ENCODE measurements around the gene CDH8. TPM values are rescaled to one million over a fixed set of nuclear protein-coding genes. Genes with fewer than 3 reads are reported as not detected.
"Not testable (repeated sequence)": the region's sequence is repeated elsewhere in the genome, so short reads cannot be mapped to it uniquely, and the experiment has no call there.

Gene CDH8
- total RNA-seq, 1 donor from 2014 or later, result not detected

- Mint-ChIP-seq H3K4me1 (ENCODE audit: low read depth) (no peaks in the 10 kb centered on the region), H3K9me3 (peaks cover 53% of the 10 kb centered on the region), H3K4me3 (ENCODE audit: low read depth) (no peak overlapping the region), H3K27me3 (ENCODE audit: low read depth) (no peaks in the 10 kb centered on the region), H3K27ac (no peak overlapping the region), H3K36me3 (ENCODE audit: low read depth) (no peaks in the 10 kb centered on the region)
- no peak for DNase-seq (ENCODE audit: low spot score)
- intact Hi-C loops (cut with micrococcal nuclease), result no loop called here
Observed at GRCh38 chr16:61817583-61818278, 218.5 kb downstream of the CDH8 start.

GRCh38 chr16:61814726-61815347, 221.4 kb downstream of the CDH8 start:
- intact Hi-C loops (cut with micrococcal nuclease), result no loop called here
- no peaks in the 10 kb centered on the region for H3K36me3 Mint-ChIP-seq (ENCODE audit: low read depth)
- no peak for DNase-seq (ENCODE audit: low spot score)

GRCh38 chr16:61813339-61813738, 222.9 kb downstream of the CDH8 start:
- H3K4me3 Mint-ChIP-seq (ENCODE audit: low read depth), result no peak overlapping the region
- no peaks in the 10 kb centered on the region for H3K4me1 Mint-ChIP-seq (ENCODE audit: low read depth)
- DNase-seq (ENCODE audit: low spot score), result no peak
- intact Hi-C loops (cut with micrococcal nuclease), result no loop called here
- H3K27ac Mint-ChIP-seq, result no peak overlapping the region
- H3K9me3 Mint-ChIP-seq, result peaks cover 51% of the 10 kb centered on the region
- no peaks in the 10 kb centered on the region for H3K27me3 Mint-ChIP-seq (ENCODE audit: low read depth)
- no peaks in the 10 kb centered on the region for H3K36me3 Mint-ChIP-seq (ENCODE audit: low read depth)

More at GRCh38 chr16:61814726-61815347, 221.4 kb downstream of the CDH8 start:
- Mint-ChIP-seq H3K27me3 (ENCODE audit: low read depth) (no peaks in the 10 kb centered on the region), H3K9me3 (peaks cover 55% of the 10 kb centered on the region), H3K27ac (no peak overlapping the region), H3K4me1 (ENCODE audit: low read depth) (no peaks in the 10 kb centered on the region), H3K4me3 (ENCODE audit: low read depth) (no peak overlapping the region)

GRCh38 chr16:61812251-61812650, 224.0 kb downstream of the CDH8 start:
- no peak overlapping the region for H3K4me3 Mint-ChIP-seq (ENCODE audit: low read depth)
- no peak for DNase-seq (ENCODE audit: low spot score)
- H3K36me3 Mint-ChIP-seq (ENCODE audit: low read depth), result no peaks in the 10 kb centered on the region
- H3K27ac Mint-ChIP-seq, result no peak overlapping the region
- intact Hi-C loops (cut with micrococcal nuclease), result no loop called here
- H3K9me3 Mint-ChIP-seq, result peaks cover 40% of the 10 kb centered on the region
- H3K4me1 Mint-ChIP-seq (ENCODE audit: low read depth), result no peaks in the 10 kb centered on the region
- H3K27me3 Mint-ChIP-seq (ENCODE audit: low read depth), result no peaks in the 10 kb centered on the region

GRCh38 chr16:61807551-61807950, 228.7 kb downstream of the CDH8 start:
- Mint-ChIP-seq H3K9me3 (peaks cover 18% of the 10 kb centered on the region), H3K4me1 (ENCODE audit: low read depth) (no peaks in the 10 kb centered on the region), H3K36me3 (ENCODE audit: low read depth) (no peaks in the 10 kb centered on the region), H3K27me3 (ENCODE audit: low read depth) (no peaks in the 10 kb centered on the region), H3K27ac (no peak overlapping the region), H3K4me3 (ENCODE audit: low read depth) (no peak overlapping the region)
- DNase-seq (ENCODE audit: low spot score), result no peak
- intact Hi-C loops (cut with micrococcal nuclease), result no loop called here

- H3K27ac Mint-ChIP-seq; H3K4me1 Mint-ChIP-seq (ENCODE audit: low read depth); DNase-seq (ENCODE audit: low spot score); intact Hi-C loops (cut with micrococcal nuclease); H3K27me3 Mint-ChIP-seq (ENCODE audit: low read depth); H3K36me3 Mint-ChIP-seq (ENCODE audit: low read depth); H3K4me3 Mint-ChIP-seq (ENCODE audit: low read depth): not testable (repeated sequence)
- H3K9me3 Mint-ChIP-seq, result peaks cover 30% of the 10 kb centered on the region
Observed at GRCh38 chr16:61801217-61801616, 235.0 kb downstream of the CDH8 start.

- Mint-ChIP-seq H3K27ac (no peak overlapping the region), H3K27me3 (ENCODE audit: low read depth) (no peaks in the 10 kb centered on the region), H3K9me3 (peaks cover 46% of the 10 kb centered on the region), H3K4me1 (ENCODE audit: low read depth) (no peaks in the 10 kb centered on the region), H3K36me3 (ENCODE audit: low read depth) (no peaks in the 10 kb centered on the region), H3K4me3 (ENCODE audit: low read depth) (no peak overlapping the region)
- no peak for DNase-seq (ENCODE audit: low spot score)
- intact Hi-C loops (cut with micrococcal nuclease), result no loop called here
Observed at GRCh38 chr16:61798741-61799140, 237.5 kb downstream of the CDH8 start.

GRCh38 chr16:61797961-61798507, 238.2 kb downstream of the CDH8 start:
- intact Hi-C loops (cut with micrococcal nuclease), result no loop called here
- H3K4me1 Mint-ChIP-seq (ENCODE audit: low read depth), result no peaks in the 10 kb centered on the region
- peaks cover 53% of the 10 kb centered on the region for H3K9me3 Mint-ChIP-seq
- H3K36me3 Mint-ChIP-seq (ENCODE audit: low read depth), result no peaks in the 10 kb centered on the region
- H3K27me3 Mint-ChIP-seq (ENCODE audit: low read depth), result no peaks in the 10 kb centered on the region
- DNase-seq (ENCODE audit: low spot score), result no peak
- no peak overlapping the region for H3K4me3 Mint-ChIP-seq (ENCODE audit: low read depth)
- H3K27ac Mint-ChIP-seq, result no peak overlapping the region

GRCh38 chr16:61797296-61797795, 238.9 kb downstream of the CDH8 start:
- intact Hi-C loops (cut with micrococcal nuclease), result no loop called here
- Mint-ChIP-seq H3K4me1 (ENCODE audit: low read depth) (no peaks in the 10 kb centered on the region), H3K36me3 (ENCODE audit: low read depth) (no peaks in the 10 kb centered on the region), H3K9me3 (peaks cover 56% of the 10 kb centered on the region), H3K27me3 (ENCODE audit: low read depth) (no peaks in the 10 kb centered on the region), H3K27ac (no peak overlapping the region), H3K4me3 (ENCODE audit: low read depth) (no peak overlapping the region)
- DNase-seq (ENCODE audit: low spot score), result no peak

- H3K4me1 Mint-ChIP-seq (ENCODE audit: low read depth), result no peaks in the 10 kb centered on the region
- intact Hi-C loops (cut with micrococcal nuclease), result no loop called here
- no peak overlapping the region for H3K27ac Mint-ChIP-seq
- no peak overlapping the region for H3K4me3 Mint-ChIP-seq (ENCODE audit: low read depth)
- DNase-seq (ENCODE audit: low spot score), result no peak
- no peaks in the 10 kb centered on the region for H3K27me3 Mint-ChIP-seq (ENCODE audit: low read depth)
- H3K9me3 Mint-ChIP-seq, result peaks cover 50% of the 10 kb centered on the region
- no peaks in the 10 kb centered on the region for H3K36me3 Mint-ChIP-seq (ENCODE audit: low read depth)
Observed at GRCh38 chr16:61792194-61792909, 243.9 kb downstream of the CDH8 start.

GRCh38 chr16:61791464-61791863, 244.8 kb downstream of the CDH8 start:
- Mint-ChIP-seq H3K4me1 (ENCODE audit: low read depth) (no peaks in the 10 kb centered on the region), H3K4me3 (ENCODE audit: low read depth) (no peak overlapping the region), H3K27ac (no peak overlapping the region), H3K27me3 (ENCODE audit: low read depth) (no peaks in the 10 kb centered on the region), H3K36me3 (ENCODE audit: low read depth) (no peaks in the 10 kb centered on the region), H3K9me3 (peaks cover 45% of the 10 kb centered on the region)
- intact Hi-C loops (cut with micrococcal nuclease), result no loop called here
- DNase-seq (ENCODE audit: low spot score), result no peak

GRCh38 chr16:61781855-61782254, 254.4 kb downstream of the CDH8 start:
- not testable (repeated sequence) for H3K27me3 Mint-ChIP-seq (ENCODE audit: low read depth)

GRCh38 chr16:61780161-61780560, 256.1 kb downstream of the CDH8 start:
- Mint-ChIP-seq H3K27ac (no peak overlapping the region), H3K4me3 (ENCODE audit: low read depth) (no peak overlapping the region), H3K4me1 (ENCODE audit: low read depth) (no peaks in the 10 kb centered on the region), H3K36me3 (ENCODE audit: low read depth) (no peaks in the 10 kb centered on the region), H3K27me3 (ENCODE audit: low read depth) (no peaks in the 10 kb centered on the region), H3K9me3 (peaks cover 37% of the 10 kb centered on the region)
- intact Hi-C loops (cut with micrococcal nuclease), result no loop called here
- DNase-seq (ENCODE audit: low spot score), result no peak

More at GRCh38 chr16:61781855-61782254, 254.4 kb downstream of the CDH8 start:
- H3K4me1 Mint-ChIP-seq (ENCODE audit: low read depth); H3K4me3 Mint-ChIP-seq (ENCODE audit: low read depth); intact Hi-C loops (cut with micrococcal nuclease); H3K36me3 Mint-ChIP-seq (ENCODE audit: low read depth); DNase-seq (ENCODE audit: low spot score); H3K27ac Mint-ChIP-seq: not testable (repeated sequence)
- H3K9me3 Mint-ChIP-seq, result peaks cover 32% of the 10 kb centered on the region
